GM21528 (cell line): Measurements from ENCODE around the gene FOXA3.

Experiments used
- ATAC-seq: cut with Tn5 transposase; IDR thresholded peaks from one replicate; pipeline ENCODE4 v1.9.1; 2021; ENCODE audit warnings: mild to moderate bottlenecking, moderate library complexity; ENCODE audit not compliant: unreplicated experiment, low FRiP score

Gene FOXA3

DNA sequence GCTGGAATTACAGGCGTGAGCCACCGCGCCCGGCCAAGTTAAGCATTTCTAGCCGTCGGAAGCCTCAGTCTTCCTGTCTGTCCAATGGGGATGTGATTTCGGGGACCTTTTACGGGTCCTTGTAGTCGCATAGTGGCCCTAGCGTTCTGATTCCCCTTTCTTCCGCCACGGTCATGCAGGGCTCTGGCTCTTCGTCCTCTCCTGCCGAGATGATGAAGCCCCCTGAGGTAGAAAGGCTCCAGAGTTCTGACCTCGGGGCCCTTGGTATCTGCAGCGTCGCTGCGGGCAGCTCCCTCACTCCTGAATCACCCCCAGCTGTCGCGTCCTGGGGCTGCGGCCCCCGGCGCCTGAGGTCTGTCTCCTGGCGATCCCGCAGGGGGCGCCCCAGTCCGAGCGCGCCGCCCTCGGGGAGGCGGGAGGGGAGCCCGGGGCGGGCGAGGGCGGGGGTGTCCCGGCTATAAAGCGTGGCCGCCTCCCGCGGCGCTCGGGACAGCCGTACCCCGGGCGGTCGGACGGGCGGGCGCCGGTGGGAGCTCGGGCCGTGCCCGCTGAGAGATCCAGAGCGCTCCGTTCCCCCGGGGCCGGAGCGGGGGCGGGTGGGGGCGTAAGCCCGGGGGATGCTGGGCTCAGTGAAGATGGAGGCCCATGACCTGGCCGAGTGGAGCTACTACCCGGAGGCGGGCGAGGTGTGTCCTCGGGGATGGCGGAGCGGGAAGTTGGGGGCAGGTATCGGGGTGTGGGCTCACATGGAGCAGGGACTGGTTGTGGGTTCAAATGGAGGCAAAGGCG lies at the start of gene FOXA3:
TSS of gene FOXA3 (plus strand) at position 487 of the 789 bp plus-strand sequence. CDS start at position 618, 131 bp downstream.
- no peak for ATAC-seq

DNA sequence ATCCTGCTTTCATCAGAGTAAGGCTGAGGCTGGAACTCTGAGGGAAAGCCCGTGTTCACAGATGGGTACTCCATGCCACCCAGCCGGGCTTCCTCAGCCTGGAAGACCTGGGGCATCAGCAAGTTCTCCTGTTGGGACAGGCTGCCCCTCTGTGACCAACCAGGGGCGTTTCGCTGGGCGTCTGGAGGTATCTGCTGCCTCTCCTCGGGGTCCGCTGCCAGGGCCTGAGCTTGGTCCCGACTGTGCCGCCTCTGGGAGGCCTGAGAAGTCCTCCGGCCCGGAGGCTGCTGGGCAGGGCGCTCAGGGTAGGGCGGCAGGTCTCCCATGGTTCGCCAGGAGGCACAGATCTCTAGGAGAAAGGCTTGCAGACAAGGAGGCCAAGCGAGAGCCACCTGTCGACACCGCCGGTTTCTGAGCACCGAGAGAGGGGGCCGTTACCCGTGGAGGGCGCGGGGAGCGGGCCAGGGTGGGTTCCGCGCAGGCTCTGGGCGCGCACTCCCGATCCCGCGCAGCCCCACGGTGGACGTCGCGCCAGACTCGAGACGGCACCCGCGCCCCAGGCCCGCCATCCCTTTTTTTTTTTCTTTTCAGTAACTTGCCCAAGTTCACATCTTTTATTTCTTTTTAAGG lies 49.2 kb upstream of the FOXA3 start, which contains the start of gene RSPH6A:
TSS of gene RSPH6A (minus strand) at position 458 of the 630 bp plus-strand sequence. CDS start at position 326, 132 bp downstream.
- ATAC-seq = no peak

DNA sequence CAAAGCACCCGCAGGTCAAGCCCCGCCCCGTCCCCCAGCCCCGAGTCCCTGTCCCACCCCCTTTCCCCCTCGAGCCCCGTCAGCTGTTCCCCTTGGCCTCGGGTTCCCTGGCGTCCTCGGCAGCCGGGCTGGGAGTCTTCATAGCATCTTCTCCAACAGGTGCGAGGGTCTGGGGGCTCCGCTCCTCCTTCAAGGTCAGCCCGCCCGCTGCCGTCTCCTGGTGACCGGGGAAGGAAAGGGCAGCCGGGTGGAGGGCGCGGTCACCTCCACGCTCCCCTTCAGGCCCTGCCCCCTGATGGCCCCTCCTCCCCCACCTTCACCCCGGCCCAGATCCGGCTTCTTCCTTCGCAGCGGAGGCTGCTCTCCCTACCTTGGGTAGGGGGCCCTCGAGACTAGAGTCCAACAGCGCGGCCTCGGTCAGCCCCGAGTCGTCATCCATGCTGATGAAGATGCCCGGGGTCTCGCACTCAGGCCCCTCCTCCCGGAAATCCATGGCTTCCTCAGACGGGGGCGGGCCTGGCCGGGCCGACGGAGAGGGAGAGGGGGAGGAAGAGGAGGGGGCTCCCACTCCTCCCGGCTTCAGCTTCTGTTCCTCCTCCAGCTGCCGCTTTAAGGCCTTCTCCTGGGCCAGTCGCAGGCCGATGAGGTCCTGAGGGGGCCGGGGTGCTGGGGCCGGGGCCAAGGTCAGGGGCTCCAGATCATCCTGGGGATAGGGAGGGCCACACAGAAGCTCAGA lies 48.5 kb upstream of the FOXA3 start:
- no peak for ATAC-seq

DNA sequence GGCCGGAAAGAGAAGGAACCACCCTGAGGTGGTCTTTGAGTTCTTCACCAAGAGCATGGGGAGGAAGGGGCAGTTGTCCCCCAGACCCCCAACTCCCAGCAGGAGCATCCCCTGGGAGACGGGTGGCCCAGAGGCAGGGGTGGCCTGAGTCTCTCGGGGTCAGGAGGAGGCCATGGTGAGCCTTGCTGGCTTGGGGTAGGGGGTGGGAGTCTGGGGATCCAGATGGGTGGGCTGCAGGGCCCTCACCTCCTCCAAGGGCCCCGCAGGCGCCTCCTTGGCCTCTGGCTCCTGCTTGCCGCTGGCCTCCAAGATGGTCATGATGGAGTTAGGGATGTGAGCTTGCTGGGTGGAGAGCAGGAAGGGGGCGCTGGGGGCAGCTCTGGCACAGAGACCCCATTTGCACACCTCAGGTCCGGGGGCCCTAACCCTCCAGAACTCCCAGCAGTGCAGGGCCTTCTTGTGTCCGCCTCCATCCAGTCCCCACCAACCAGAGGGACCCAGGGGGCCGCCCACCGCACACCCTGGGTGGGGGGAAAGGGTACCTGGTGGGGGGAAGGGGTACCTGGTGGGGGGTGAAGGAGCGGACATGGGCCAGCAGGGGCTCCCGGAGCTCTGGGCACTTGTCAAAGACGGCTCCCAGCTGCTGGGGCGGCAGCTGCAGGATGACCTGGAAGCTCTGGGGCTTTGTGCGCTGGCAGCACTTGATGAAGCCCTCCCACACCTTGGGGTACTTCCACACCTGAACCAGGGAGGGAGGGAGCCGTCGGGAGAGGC lies 47.7 kb upstream of the FOXA3 start:
- no peak for ATAC-seq

DNA sequence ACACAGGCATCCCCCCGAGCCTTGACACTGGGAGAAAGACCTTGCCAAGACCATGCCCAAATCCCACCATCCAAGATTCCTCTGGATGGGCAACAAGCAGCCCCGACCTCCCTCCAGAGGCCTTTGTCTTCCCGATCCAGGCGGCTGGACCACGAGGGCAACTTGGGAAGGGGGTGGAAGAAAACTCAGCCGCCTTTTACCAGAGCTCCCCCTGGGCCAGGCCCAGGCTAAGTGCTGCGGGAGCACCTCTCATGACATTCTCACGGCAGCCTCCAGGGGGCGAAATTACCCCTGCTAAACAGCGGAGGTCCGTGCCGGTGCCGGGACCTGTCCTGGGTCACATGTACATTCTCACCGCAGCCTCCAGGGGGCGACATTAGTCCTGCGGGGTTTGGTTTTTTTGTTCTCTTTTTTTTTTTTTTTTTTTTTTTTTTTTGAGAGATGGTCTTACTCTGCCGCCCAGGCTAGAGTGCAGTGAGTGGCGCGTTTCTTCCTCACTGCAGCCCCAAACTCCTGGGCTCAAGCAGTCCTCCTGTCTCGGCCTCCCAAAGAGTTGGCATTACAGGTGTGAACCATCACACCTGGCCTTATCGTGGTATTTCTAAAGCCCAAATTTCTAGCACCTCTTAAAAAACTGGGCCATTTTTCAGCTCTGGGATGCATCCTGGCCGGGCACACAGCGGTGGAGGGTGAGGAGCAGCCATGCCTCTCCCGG lies 47.0 kb upstream of the FOXA3 start:
- no peak for ATAC-seq

DNA sequence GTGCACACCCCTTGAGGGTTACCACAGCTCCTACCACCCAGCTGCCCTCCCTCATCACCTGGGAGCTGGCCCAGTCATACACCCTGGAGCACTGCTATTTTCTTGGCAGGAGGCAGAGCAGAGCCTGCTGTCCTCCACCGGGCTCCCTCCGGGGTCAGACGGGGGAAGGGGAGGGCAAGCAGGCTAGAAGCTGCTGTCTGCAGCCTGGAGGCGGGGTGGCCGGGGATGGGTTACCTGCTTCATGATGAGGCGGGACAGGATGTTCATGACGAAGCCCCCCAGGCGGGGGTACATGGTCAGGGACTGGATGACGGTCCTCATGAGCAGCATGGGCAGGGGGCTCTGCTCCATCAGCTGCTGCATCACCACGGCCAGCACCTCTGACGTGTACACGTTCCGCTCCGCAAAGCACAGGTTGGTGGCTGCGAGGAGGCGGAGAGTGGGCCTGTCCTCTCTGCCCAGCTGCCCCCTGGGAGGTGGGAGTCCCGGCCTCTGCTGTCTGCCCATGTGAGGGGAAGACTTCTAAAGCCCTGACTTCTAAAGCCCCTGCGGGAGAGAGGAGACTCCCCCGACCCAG lies 46.3 kb upstream of the FOXA3 start:
- no peak for ATAC-seq

DNA sequence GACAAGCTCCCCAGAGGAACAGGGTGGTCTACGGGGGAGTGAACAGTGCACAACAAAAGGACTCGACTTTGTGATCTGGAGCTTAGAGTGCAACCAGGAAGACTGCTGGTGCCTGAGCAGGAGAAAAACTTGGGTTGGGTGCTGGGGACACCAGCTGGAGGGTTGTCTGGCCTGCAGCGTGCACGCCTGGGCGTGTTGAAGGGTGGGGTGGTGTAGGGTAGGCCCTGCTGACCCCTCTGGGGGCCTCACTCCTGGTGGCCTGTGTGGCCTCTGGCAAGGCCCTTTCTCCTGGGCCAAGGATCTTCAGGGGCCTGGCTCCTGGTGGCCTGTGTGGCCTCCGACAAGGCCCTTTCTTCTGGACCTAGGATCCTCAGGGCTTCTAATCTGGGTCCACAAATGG lies 44.4 kb upstream of the FOXA3 start:
- ATAC-seq = no peak

DNA sequence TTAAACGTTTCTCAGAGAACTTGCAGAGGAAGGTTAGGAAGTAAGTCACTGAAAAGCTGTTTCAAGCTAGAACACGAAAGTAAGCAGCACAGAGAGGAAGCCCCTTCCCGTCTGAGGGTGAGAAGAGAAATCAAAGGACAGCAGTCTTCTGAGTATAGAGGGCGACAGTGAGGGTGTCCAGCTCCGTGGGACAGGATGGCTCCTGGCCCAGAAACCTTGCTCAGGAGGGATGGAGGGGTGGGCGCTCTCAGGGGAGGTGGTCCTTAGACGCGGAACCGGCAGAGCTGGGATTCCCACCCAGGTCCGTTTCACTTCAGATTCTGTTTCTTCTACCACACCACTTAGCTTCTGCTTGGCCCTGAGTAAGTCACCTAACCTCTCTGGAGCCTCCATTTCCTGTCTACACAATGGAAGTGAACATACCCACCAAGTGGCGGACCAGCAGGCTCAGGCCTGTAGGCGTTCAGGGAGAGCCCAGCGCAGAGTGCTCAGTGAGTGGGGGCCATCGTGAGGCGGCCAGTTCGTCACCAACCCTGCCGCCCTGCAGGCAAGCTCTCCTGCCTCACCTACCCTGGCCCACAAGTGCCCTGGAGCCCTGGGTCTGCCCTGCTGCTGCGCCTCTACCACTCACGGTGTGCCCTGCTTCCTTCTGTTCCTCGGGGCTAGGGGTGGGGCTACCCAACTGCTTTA lies 43.6 kb upstream of the FOXA3 start:
- no peak for ATAC-seq

DNA sequence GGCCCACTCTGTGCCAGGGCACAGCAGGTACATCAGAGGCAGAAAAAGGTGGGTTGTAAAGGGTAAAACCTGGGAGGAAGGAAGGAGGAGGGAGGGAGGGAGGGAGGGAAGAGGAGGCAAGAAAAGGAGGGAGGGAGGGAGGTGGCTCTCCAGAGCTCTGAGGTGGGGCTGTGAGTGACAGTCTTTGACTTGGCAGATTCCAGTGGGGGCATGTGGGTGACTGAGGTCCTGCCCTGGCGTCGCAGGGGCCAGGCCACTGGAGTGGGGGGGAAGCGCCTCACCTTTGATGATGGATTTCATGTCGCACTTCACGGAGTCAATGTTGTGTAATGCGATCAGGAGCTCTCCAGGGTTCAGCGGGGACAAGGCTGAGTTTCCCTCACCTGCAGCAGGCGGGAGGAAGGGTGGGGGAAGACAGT lies 43.0 kb upstream of the FOXA3 start:
- ATAC-seq = no peak

DNA sequence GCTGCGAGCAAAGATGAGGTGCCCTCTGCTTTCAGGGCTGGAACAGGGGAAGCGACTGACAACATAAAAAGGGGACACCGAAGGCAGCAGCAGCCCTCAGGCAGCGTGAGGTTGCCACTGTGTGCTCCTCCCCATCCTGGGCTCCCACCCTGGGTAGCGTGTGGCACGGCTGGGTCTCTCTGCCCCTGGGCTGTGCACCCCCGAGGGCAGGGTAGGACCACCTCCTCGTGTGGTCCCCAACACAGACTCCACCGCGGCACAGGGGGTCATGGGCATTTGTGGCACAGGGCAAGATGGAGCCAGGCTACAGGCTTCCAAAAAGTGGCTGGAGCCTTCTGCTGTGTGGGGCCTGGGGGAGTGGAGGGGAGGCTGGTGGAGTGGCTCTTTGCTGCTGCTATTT lies 42.6 kb upstream of the FOXA3 start:
- no peak for ATAC-seq

DNA sequence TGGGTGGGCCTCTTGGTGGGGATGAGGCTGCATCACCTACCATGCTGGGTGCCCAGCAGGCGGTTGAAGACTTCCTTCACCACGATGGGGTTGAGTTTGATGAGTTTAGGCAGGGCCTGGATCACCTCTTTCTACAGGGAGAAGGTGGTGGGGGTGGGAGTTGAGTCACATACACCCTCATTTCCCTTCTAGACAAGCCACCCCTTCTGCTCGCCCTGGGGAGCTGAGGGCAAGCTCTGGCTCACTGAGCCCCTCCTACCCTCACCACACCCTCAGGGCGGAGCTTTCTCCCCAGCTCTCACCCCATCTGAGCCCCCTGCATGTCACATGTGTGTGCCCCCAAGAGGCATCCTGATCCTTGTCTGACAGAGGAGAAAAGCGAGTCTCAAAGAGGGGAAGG lies 41.4 kb upstream of the FOXA3 start:
- ATAC-seq = no peak

DNA sequence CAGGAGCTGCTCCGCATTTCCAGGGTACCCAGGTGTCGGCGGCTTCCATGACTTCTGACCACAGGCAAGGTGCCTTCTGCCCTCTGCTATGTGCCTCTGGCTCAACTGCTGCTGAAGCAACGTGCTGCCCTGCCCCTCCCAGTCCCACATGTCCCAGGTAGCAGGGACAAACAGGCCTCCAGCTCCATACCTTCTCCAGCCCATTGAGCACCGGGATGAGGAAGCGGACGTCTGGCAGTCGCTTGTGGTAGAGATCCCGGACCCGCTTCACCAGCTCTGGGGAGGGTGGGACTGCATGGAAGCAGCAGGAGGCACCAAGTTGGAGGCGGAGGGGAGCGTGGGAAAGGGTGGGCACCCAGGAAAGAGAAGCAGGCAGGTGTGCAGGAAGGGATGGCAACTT lies 40.9 kb upstream of the FOXA3 start:
- no peak for ATAC-seq

DNA sequence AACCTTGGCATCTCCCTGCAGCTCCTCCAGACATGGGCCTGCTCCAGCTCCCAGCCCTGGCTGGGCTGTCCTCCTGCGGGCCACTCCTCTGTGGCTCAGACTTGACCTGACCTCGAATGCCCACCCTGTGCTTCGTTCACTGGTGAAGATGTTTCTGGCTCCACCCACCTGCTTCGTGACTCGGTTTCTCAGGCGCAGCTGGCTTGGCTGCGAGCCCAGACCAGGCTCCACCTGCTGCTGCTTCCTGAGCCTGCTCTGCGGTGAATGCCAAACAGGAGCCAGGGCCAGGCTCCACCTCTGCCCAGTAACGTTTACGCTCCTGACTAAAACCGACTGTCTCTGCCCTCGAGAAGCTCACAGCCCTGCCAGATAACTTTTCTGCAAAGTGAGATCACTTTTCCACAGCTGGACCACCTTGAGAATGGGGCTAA lies 40.1 kb upstream of the FOXA3 start:
- no peak for ATAC-seq

DNA sequence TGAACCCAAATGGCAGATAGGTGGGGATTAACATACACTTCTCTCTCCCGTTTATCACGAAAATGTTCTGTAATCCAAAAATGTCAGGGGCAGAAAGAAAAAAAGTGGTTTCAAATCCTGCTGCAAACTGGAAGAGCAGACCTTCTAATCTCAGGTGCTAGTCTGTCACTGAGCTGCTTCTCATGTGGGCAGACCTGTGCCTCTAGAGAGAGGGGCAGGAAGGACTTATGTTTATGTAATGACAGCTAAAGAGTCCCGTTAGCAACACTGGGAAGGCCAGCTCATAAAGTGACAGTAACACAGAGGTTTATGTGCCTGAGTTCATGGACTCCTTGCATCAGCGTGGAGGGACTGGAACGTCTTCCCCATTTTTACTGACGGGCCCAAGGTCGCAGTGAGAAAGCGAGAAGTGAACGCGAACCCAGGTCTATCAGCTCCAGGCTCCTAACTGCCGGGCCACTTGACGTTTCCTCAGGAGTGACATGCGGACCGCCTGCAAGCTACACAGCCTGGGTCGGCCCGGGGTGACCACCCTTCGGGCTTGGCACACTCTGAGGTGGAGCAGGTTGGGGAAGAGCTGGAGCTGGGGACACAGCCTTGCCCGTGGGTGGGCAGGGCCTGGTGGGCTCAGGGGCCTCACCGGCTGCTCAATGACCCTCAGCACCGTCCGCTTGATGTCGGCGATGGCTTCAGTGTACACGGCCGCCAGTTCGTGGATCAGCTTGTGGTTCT lies 39.4 kb upstream of the FOXA3 start:
- ATAC-seq = no peak

DNA sequence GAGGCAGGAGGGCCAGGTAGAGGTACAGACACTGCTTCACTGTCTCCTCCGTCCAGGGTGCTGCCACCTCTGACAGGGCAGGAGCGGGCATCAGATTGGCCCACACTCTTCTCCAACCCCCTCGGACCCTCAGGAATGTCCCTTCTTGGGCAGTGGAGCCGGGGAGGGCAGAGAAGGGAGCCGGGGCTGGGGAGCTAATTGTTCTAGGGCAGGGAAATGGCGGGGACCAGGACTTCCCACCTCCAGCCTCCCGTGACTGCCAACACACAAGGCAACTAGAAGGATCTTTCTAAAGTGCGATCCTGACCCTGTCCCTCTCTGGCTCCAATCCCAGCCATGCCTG lies 38.9 kb upstream of the FOXA3 start:
- ATAC-seq = no peak

DNA sequence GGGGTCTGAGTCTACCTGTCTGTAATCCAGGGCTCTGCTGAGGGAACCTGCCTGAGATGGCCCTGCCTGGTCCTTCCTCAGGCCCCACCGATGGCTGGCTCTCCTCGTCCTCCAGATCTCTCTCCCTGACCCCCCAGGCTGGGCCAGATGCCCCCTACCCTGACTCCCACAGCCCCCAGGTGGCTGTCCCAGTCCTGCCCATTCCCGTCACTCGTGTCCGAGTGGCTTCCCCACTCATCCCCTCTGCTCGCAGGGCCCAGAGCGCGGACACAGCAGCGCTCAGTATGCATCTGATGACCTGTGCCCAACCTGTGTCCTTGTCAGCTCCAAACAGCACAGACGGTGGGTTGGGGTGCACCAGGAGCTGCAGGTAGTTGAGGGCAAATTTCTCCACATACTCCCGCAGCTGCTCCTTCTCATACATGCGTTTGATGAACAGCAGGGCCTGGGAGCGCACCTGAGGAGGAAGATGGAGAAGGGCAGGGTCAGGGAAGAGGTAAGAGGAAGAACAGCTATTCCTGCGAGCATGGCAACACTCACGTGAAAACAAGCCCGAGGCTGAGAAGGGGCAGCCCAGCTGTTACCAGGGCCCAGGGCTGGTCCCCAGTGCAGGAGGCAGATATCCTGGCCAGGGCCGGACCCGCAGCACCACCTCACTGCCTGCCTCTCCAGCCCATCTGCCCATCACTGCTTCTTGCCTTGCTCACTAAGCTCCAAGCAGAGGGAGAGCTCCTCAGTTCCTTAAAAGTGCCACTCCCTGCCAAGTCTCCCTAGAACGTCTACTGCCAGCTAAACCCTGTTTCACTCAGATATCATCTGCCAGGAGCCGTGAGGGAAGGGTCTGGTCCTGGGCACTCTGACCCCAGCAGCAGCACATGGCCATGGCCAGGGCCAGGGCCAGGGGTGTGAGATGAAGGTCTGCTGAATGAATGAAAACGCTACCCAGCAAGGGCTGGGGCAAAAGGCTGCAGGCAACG lies 37.9 kb upstream of the FOXA3 start:
- no peak for ATAC-seq

DNA sequence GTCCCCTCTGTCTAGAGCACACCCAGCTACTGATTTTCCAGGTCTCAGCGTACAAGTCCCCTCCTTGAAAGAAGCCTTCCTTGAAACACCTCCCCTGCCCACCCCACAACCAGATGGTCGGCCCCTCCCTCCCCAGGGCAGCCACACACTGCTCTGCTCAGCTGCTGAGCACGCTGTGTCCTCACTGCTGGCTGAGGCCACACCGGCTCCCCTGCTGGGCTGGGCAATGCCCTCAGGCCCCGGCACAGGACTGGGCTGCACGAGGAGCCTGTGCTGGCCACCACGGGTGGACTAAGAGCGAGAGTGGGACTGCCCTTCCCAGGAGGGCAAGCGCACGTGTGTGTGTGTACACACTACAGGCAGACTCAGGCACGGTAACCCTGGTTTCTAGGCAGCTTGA lies 37.2 kb upstream of the FOXA3 start:
- ATAC-seq = no peak
